Activated B cell treated with CpG ODN at 0.5 μM for 24 hours (primary cell): ENCODE results near the gene CTRL. TPM values are rescaled to one million over a fixed set of nuclear protein-coding genes. Genes with fewer than 3 reads are reported as not detected.
"Not testable (repeated sequence)": the region's sequence is repeated elsewhere in the genome, so short reads cannot be mapped to it uniquely, and the experiment has no call there.

Experiments
- ATAC-seq: fragments of 200-7000 bp; cut with Tn5 transposase; one replicate; pipeline ENCODE4 v1.10.0; 2021; ENCODE audit warnings: low read depth, mild to moderate bottlenecking, moderate library complexity
- CTCF ChIA-PET: fragments of 350-600 bp; sonication (Branson Sonifier 250); formaldehyde crosslinking; loops from one replicate; lab custom pipeline; 2021; ENCODE audit warnings: antibody characterized with exemption; lab: Charles Lee
- POLR2A ChIA-PET: fragments of 350-600 bp; sonication (Branson Sonifier 250); formaldehyde crosslinking; loops from one replicate; lab custom pipeline; 2021; ENCODE audit warnings: antibody characterized with exemption; lab: Charles Lee
- DNase-seq: peaks from one replicate; pipeline ENCODE4 v3.0.0; 2022
- H3K27ac Mint-ChIP-seq: one replicate; pipeline ENCODE4 v1.8.0; 2020; ENCODE audit warnings: mixed read lengths
- H3K27me3 Mint-ChIP-seq: one replicate; pipeline ENCODE4 v1.8.0; 2021; ENCODE audit warnings: mixed read lengths
- H3K36me3 Mint-ChIP-seq: one replicate; pipeline ENCODE4 v1.8.0; 2021; ENCODE audit warnings: low read depth, mixed read lengths
- H3K4me1 Mint-ChIP-seq: one replicate; pipeline ENCODE4 v1.8.0; 2021; ENCODE audit warnings: mixed read lengths
- H3K4me3 Mint-ChIP-seq: one replicate; pipeline ENCODE4 v1.8.0; 2020; ENCODE audit warnings: mild to moderate bottlenecking, mixed read lengths
- H3K9me3 Mint-ChIP-seq: one replicate; pipeline ENCODE4 v1.8.0; 2020; ENCODE audit warnings: mixed read lengths
- CTCF ChIP-seq: fragments of 200-600 bp; IDR thresholded peaks from one replicate; pipeline ENCODE4 v1.8.0; 2022; ENCODE audit warnings: antibody characterized with exemption, mild to moderate bottlenecking
- intact Hi-C: fragments of 100-400 bp; cut with micrococcal nuclease; formaldehyde crosslinking; loops from one replicate; pipeline ENCODE4 v1.15.1; 2024
- total RNA-seq: library from RNA; stranded (reverse); gene quantifications from 2 replicates; pipeline ENCODE4 v1.2.3, GENCODE V29; 2022

Gene CTRL
- total RNA-seq, 1 donor from 2014 or later, result 6.2 TPM

- no peak for TF ChIP-seq CTCF
- no peak for ATAC-seq
- H3K4me1 Mint-ChIP-seq, result peaks cover 8% of the 10 kb centered on the region
- H3K27ac Mint-ChIP-seq, result no peak overlapping the region
- H3K9me3 Mint-ChIP-seq, result no peaks in the 10 kb centered on the region
- no peak for DNase-seq
- no peaks in the 10 kb centered on the region for H3K36me3 Mint-ChIP-seq
- no peak overlapping the region for H3K4me3 Mint-ChIP-seq
- H3K27me3 Mint-ChIP-seq, result no peaks in the 10 kb centered on the region
- CTCF ChIA-PET, result no interaction called here
- POLR2A ChIA-PET, result no interaction called here
- intact Hi-C loops, result no loop called here
Measured at GRCh38 chr16:67976205-67976604, 44.5 kb upstream of the CTRL start.

DNA sequence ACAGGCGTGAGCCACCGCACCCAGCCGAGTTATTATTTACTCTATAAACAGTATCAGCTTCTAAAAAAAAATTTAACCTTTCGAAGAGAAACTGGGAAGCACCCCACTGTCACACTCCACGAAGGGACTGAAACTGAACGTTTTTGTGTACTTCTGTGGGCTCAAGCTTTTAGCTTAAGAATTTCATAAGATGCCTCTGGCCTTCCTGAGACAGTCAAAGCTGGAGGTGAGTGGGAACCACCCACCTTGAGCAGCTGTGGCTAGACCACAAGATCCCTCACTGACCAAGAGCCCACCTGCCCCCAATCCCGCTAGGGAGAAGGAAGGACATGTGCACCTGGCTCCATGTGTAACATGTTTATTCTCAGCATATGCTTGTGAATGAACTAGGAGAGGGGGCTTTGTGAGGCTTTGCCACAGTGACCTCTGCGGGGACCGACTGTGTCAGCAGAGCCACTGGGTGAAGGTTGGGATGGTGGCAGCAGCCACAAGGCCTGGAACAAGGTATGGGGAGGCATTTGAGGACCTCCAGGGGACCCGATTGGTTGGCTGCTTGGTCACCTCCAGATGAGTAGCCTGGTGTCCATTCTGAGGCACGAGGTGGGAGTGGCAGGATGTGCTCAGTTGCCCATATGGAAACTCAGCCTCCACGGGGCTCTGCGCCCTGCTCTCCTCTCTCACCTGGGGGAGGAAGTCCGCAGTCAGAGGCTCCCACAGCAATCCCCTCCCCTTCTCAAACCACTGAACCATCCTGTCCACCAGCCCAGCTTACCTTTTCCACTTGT is 43.9 kb upstream of the CTRL start:
- Mint-ChIP-seq H3K27ac (no peak overlapping the region), H3K4me1 (peaks cover 8% of the 10 kb centered on the region), H3K36me3 (no peaks in the 10 kb centered on the region), H3K4me3 (no peak overlapping the region), H3K27me3 (no peaks in the 10 kb centered on the region), H3K9me3 (no peaks in the 10 kb centered on the region)
- no peak for ATAC-seq
- no peak for TF ChIP-seq CTCF
- DNase-seq, result no peak
- POLR2A ChIA-PET, result interaction anchor here (0.9 kb wide), 1 partner anchor 9 kb away, joined by 3 read pairs; no protein-coding TSS in a partner anchor
- intact Hi-C loops, result no loop called here
- CTCF ChIA-PET, result no interaction called here

- H3K4me1 Mint-ChIP-seq, result peaks cover 21% of the 10 kb centered on the region
- intact Hi-C loops, DNase-seq, H3K4me3 Mint-ChIP-seq, H3K27me3 Mint-ChIP-seq, H3K9me3 Mint-ChIP-seq, ATAC-seq, H3K27ac Mint-ChIP-seq, H3K36me3 Mint-ChIP-seq: not testable (repeated sequence)
- POLR2A ChIA-PET, result interaction anchor here (0.6 to 1.6 kb wide), 3 partner anchors 13 to 16 kb away, joined by 3 to 5 read pairs (median 5); no protein-coding TSS in a partner anchor
- CTCF ChIA-PET, result interaction anchor here (0.9 kb wide), 1 partner anchor 68 kb away, joined by 3 read pairs; no protein-coding TSS in a partner anchor
Measured at GRCh38 chr16:67972285-67972684, 40.6 kb upstream of the CTRL start.

- intact Hi-C loops, result no loop called here
- Mint-ChIP-seq H3K27ac (no peak overlapping the region), H3K4me1 (peaks cover 27% of the 10 kb centered on the region), H3K9me3 (no peaks in the 10 kb centered on the region), H3K27me3 (no peaks in the 10 kb centered on the region), H3K4me3 (no peak overlapping the region), H3K36me3 (peaks cover 3% of the 10 kb centered on the region)
- POLR2A ChIA-PET, result interaction anchor here (1.6 kb wide), 1 partner anchor 14 kb away, joined by 5 read pairs; no protein-coding TSS in a partner anchor
- DNase-seq, result no peak
- ATAC-seq, result no peak
- no peak for TF ChIP-seq CTCF
- CTCF ChIA-PET, result no interaction called here
Measured at GRCh38 chr16:67971111-67971510, 39.4 kb upstream of the CTRL start.

GRCh38 chr16:67969254-67970039 is 37.8 kb upstream of the CTRL start:
- no peak for TF ChIP-seq CTCF
- Mint-ChIP-seq H3K27ac (peak overlapping the region; percentile 68), H3K4me1 (peaks cover 28% of the 10 kb centered on the region), H3K27me3 (no peaks in the 10 kb centered on the region), H3K36me3 (peaks cover 3% of the 10 kb centered on the region), H3K4me3 (peak overlapping the region; percentile 96), H3K9me3 (no peaks in the 10 kb centered on the region)
- peak; percentile 3 for ATAC-seq
- ChIA-PET CTCF (interaction anchor here (1.4 kb wide), 1 partner anchor 71 kb away, joined by 4 read pairs; no protein-coding TSS in a partner anchor), POLR2A (interaction anchor here (0.6 to 3.0 kb wide), 9 partner anchors 10 to 96 kb away, joined by 3 to 25 read pairs (median 3); partner anchors contain the start of genes EDC4 and PSMB10)
- no peak for DNase-seq
- intact Hi-C loops, result loop anchor here (2.0 kb wide), 1 partner anchor 77 kb away; the partner anchor contains the start of gene PSKH1
